K562 (cell line): ENCODE data around the gene MIF. TPM values are rescaled to one million over a fixed set of nuclear protein-coding genes. Genes with fewer than 3 reads are reported as not detected.
"Not testable (repeated sequence)": the region's sequence is repeated elsewhere in the genome, so short reads cannot be mapped to it uniquely, and the experiment has no call there.

Source experiments
- ATAC-seq: fragments of 200-7000 bp; cut with Tn5 transposase; 3 replicates; pipeline ENCODE4 v1.9.1; 2020; ENCODE audit warnings: moderate library complexity
- BruUV-seq: library from RNA; stranded (reverse); fragments of 400-500 nt; replicated peaks from 2 replicates; lab custom pipeline; 2021; lab: Mats Ljungman, UMichigan
- CTCF ChIA-PET: fragments of 300-600 bp; formaldehyde crosslinking; extraction: SDS; loops from one replicate; lab custom pipeline; 2021; ENCODE audit warnings: low intra/inter-chr PET ratio; lab: Yijun Ruan, JAX
- POLR2A ChIA-PET: fragments of 300-600, 350-650 bp; sonication (Branson Sonifier 250); formaldehyde crosslinking; extraction: SDS; loops from one replicate; lab custom pipeline; 2021; ENCODE audit warnings: antibody characterized with exemption, inconsistent platforms; lab: Yijun Ruan, JAX
- DNase-seq, 4 experiments: peaks; one replicate each; pipeline versions ENCODE4 v3.0.0 to v3.0.0-alpha.2; 2011 to 2018; ENCODE audit warnings: low spot score in 3 of 4, mixed read lengths in 3 of 4; ENCODE audit errors: extremely low read depth in 1 of 4
- FAIRE-seq: peaks from 2 replicates; lab custom pipeline; 2011; peaks lifted over from hg19 to GRCh38; lab: Jason Lieb, UNC
- H2AFZ ChIP-seq: 2 replicates; pipeline ENCODE4 v1.6.0; 2011; ENCODE audit warnings: low read depth, low read length, control low read depth, inconsistent platforms
- H3K27ac ChIP-seq: fragments of 200-600 bp; 3 replicates; pipeline ENCODE4 v1.8.0; 2011; ENCODE audit warnings: low read depth, mild to moderate bottlenecking, control low read depth, inconsistent platforms, low read length, moderate library complexity, mixed read lengths; ENCODE audit errors: extremely low read depth
- H3K27me3 ChIP-seq, 2 experiments: fragments of 300-600 bp in 1 of 2; 2 replicates in 1 of 2; 3 replicates in 1 of 2; pipeline versions ENCODE4 v1.6.0 to v1.8.0; 2011; ENCODE audit warnings: inconsistent platforms in 2 of 2, low read length in 2 of 2, mild to moderate bottlenecking in 1 of 2, mixed read lengths in 1 of 2, moderate library complexity in 1 of 2; ENCODE audit not compliant: control insufficient read depth in 2 of 2, insufficient read depth in 2 of 2
- H3K36me3 ChIP-seq: fragments of 300-600 bp; 3 replicates; pipeline ENCODE4 v1.8.0; 2011; ENCODE audit warnings: mild to moderate bottlenecking, low read length, inconsistent platforms; ENCODE audit not compliant: control insufficient read depth, insufficient read depth
- H3K4me1 ChIP-seq, 2 experiments: fragments of 200-600 bp in 1 of 2; replicated peaks in 1 of 2; 2 replicates in 1 of 2; 3 replicates in 1 of 2; pipeline versions ENCODE4 v1.5.1 to v1.8.0; 2011; ENCODE audit warnings: inconsistent platforms in 2 of 2, low read length in 2 of 2, mild to moderate bottlenecking in 1 of 2, mixed read lengths in 1 of 2, moderate library complexity in 1 of 2; ENCODE audit not compliant: control insufficient read depth in 2 of 2, insufficient read depth in 2 of 2
- H3K4me2 ChIP-seq: 2 replicates; pipeline ENCODE4 v1.6.1; 2011; ENCODE audit warnings: low read length, control low read depth, inconsistent platforms, mixed read lengths; ENCODE audit not compliant: insufficient read depth
- H3K4me3 ChIP-seq: fragments of 200-600 bp; sonication (generic), shearing (Covaris generic); 2 replicates; pipeline ENCODE4 v1.5.1; 2016; ENCODE audit warnings: control low read depth, inconsistent platforms
- H3K79me2 ChIP-seq: fragments of 200-600 bp; 3 replicates; pipeline ENCODE4 v1.8.0; 2011; ENCODE audit warnings: low read length, inconsistent platforms; ENCODE audit not compliant: control insufficient read depth, insufficient read depth
- H3K9ac ChIP-seq, 2 experiments: 2 replicates each; pipeline versions ENCODE4 v1.6.0 to v1.6.1; 2011; ENCODE audit warnings: low read depth in 2 of 2, low read length in 2 of 2, control low read depth in 1 of 2, inconsistent platforms in 1 of 2, mild to moderate bottlenecking in 1 of 2, mixed read lengths in 1 of 2; ENCODE audit not compliant: insufficient read depth in 1 of 2
- H3K9me1 ChIP-seq: one replicate; pipeline ENCODE4 v1.6.0; 2011; ENCODE audit warnings: inconsistent platforms, mild to moderate bottlenecking, low read length, moderate library complexity; ENCODE audit not compliant: control insufficient read depth, insufficient read depth
- H3K9me3 ChIP-seq: replicated peaks from 2 replicates; pipeline ENCODE4 v1.5.1; 2011; ENCODE audit warnings: low read depth, low read length, inconsistent platforms; ENCODE audit not compliant: control insufficient read depth, insufficient read depth
- H4K20me1 ChIP-seq: replicated peaks from 2 replicates; pipeline ENCODE4 v1.6.1; 2011; ENCODE audit warnings: low read length, inconsistent platforms, mixed read lengths; ENCODE audit not compliant: control insufficient read depth, insufficient read depth
- ASH1L ChIP-seq: fragments of 450-650 bp; IDR thresholded peaks from 2 replicates; pipeline ENCODE4 v1.6.1; 2018; ENCODE audit warnings: borderline replicate concordance, mild to moderate bottlenecking, low read depth; ENCODE audit not compliant: partially characterized antibody
- CREB3L1 ChIP-seq: fragments of 450-650 bp; IDR thresholded peaks from 2 replicates; pipeline ENCODE4 v1.6.1; 2014; ENCODE audit warnings: low read depth, mild to moderate bottlenecking, moderate library complexity, borderline replicate concordance
- DDX20 ChIP-seq: fragments of 450-650 bp; IDR thresholded peaks from 2 replicates; pipeline ENCODE4 v1.6.1; 2016; ENCODE audit warnings: missing genetic modification characterization, low read depth, mild to moderate bottlenecking, missing compliant biosample characterization, moderate library complexity
- HDAC6 ChIP-seq: IDR thresholded peaks from 2 replicates; pipeline ENCODE4 v1.6.1; 2012; ENCODE audit warnings: low read depth, mild to moderate bottlenecking, control low read depth, inconsistent platforms, low read length, moderate library complexity
- KAT8 ChIP-seq: fragments of 450-650 bp; IDR thresholded peaks from 2 replicates; pipeline ENCODE4 v1.6.1; 2016; ENCODE audit warnings: low read depth, mild to moderate bottlenecking
- SRSF9 ChIP-seq: fragments of 200-400 bp; formaldehyde crosslinking; IDR thresholded peaks from 2 replicates; pipeline ENCODE4 v1.6.1; 2017; ENCODE audit warnings: low read depth, low read length, borderline replicate concordance
- TCF3 ChIP-seq: sonication (generic); formaldehyde crosslinking; IDR thresholded peaks from 2 replicates; pipeline ENCODE4 v1.4.0; 2020; ENCODE audit warnings: mild to moderate bottlenecking, missing genetic modification reagents
- ZNF165 ChIP-seq: fragments of 250-450 bp; sonication (Bioruptor Pico); IDR thresholded peaks from 2 replicates; pipeline ENCODE4 v1.4.0; 2020; ENCODE audit warnings: borderline replicate concordance
- ZNF184 ChIP-seq: sonication (generic); formaldehyde crosslinking; IDR thresholded peaks from 2 replicates; pipeline ENCODE4 v1.5.0; 2020; ENCODE audit warnings: missing genetic modification reagents
- ZNF224 ChIP-seq: sonication (generic); formaldehyde crosslinking; IDR thresholded peaks from 2 replicates; pipeline ENCODE4 v1.8.0; 2022; ENCODE audit warnings: mild to moderate bottlenecking, missing genetic modification reagents
- ZSCAN29 ChIP-seq: fragments of 450-650 bp; IDR thresholded peaks from 2 replicates; pipeline ENCODE4 v1.6.1; 2017
- ZSCAN32 ChIP-seq: fragments of 450-650 bp; formaldehyde crosslinking; IDR thresholded peaks from 2 replicates; pipeline ENCODE4 v1.4.0; 2020; ENCODE audit warnings: mild to moderate bottlenecking, moderate library complexity
- WGBS: fragments of 100-300 bp; shearing (Covaris generic); methylation state at CpG from one replicate; pipeline ENCODE4 v1.1.6; 2016; ENCODE audit warnings: low coverage, mixed read lengths; ENCODE audit not compliant: insufficient coverage; ENCODE audit errors: missing lambda C conversion rate; 5-methylcytosine and 5-hydroxymethylcytosine counted together
- in situ Hi-C: fragments of 300-500 bp; cut with MboI; formaldehyde crosslinking; loops from 4 replicates; pipeline ENCODE4 v1.15.0; 2018; ENCODE audit warnings: inconsistent platforms, mixed read lengths
- intact Hi-C: fragments of 100-400 bp; cut with micrococcal nuclease; formaldehyde crosslinking; loops from 2 replicates; pipeline ENCODE4 v1.14.2; 2022
- polyA plus RNA-seq, 8 experiments: library from polyadenylated mRNA; depleted of rRNA in 4 of 8; stranded (reverse) in 5 of 8; unstranded in 3 of 8; fragments of >200 nt; fragmentation: Nextera tagmentation in 2 of 8; fragmentation: Illumina TruSeq in 1 of 8; extraction: Ambion mirVana in 2 of 8; extraction: Trizol in 1 of 8; gene quantifications; 2 replicates each; pipeline versions ENCODE4 v1.2.1 to v1.2.3, GENCODE V29; 2011 to 2014; ENCODE audit warnings: inconsistent platforms in 1 of 8, missing spikeins in 1 of 8
- total RNA-seq, 7 experiments: library from RNA; depleted of rRNA in 6 of 7; stranded (reverse); fragments of >200 nt in 6 of 7; fragmentation: Illumina TruSeq in 2 of 7; extraction: Trizol in 2 of 7; gene quantifications; 2 replicates each; pipeline versions ENCODE4 v1.2.1 to v1.2.3, GENCODE V29; 2011 to 2021; ENCODE audit warnings: low replicate concordance in 1 of 7

Gene MIF
- total and polyA plus RNA-seq, 9 of the 15 experiments (the other 6 are each of a cell fraction or from before 2014, with no cell fraction given) = 7.4 to 666 (median 193) TPM

- H3K4me3 ChIP-seq = no peak overlapping the region
- WGBS = 93% methylated on average over 4 of the region's 4 CpGs
- intact Hi-C loops (no loop called here), in situ Hi-C loops (no loop called here)
- no peaks in the 10 kb centered on the region for H3K27me3 ChIP-seq
- no peaks in the 10 kb centered on the region for H3K9me3 ChIP-seq
- POLR2A ChIA-PET = interaction anchor here (0.6 kb wide), 1 partner anchor 12 kb away, joined by 3 read pairs; the partner anchor contains the start of gene MIF
- H2AFZ ChIP-seq = no peak overlapping the region
- no peaks in the 10 kb centered on the region for H3K79me2 ChIP-seq
- peaks cover 4 to 6% of the 10 kb centered on the region in 2 experiments for H3K4me1 ChIP-seq
- 0 out of 4 replicates have a peak overlapping the region, but pooled peaks of 1 of the 2 experiments have one; percentile 35 for H3K9ac ChIP-seq
- H4K20me1 ChIP-seq = no peaks in the 10 kb centered on the region
- H3K4me2 ChIP-seq = no peak overlapping the region
- DNase-seq (no peak), FAIRE-seq (no peak), ATAC-seq (no peak)
- TF ChIP-seq ZSCAN29 = no peak
- TF ChIP-seq ZNF165 (CRISPR knock-in tag) = no peak
- TF ChIP-seq TCF3 (CRISPR knock-in tag) = no peak
- TF ChIP-seq HDAC6 = no peak
- no peak for TF ChIP-seq KAT8
- TF ChIP-seq DDX20 = no peak
- TF ChIP-seq ZNF224 (CRISPR knock-in tag) = no peak
- no peak for TF ChIP-seq ASH1L
- no peak for TF ChIP-seq ZSCAN32 (CRISPR knock-in tag)
- no peak for TF ChIP-seq ZNF184 (CRISPR knock-in tag)
- no peak for TF ChIP-seq CREB3L1
- TF ChIP-seq SRSF9 = no peak
- H3K36me3 ChIP-seq = no peaks in the 10 kb centered on the region
- H3K27ac ChIP-seq = no peak overlapping the region
- CTCF ChIA-PET = no interaction called here
- BruUV-seq = no TSS peak
- H3K9me1 ChIP-seq = no peaks in the 10 kb centered on the region
These were observed 12.5 kb downstream of the MIF start for GRCh38 chr22:23906641-23907040.

- H3K9me3 ChIP-seq, FAIRE-seq, DNase-seq, H3K9ac ChIP-seq, H3K4me2 ChIP-seq, POLR2A ChIA-PET, H2AFZ ChIP-seq, H3K9me1 ChIP-seq, H3K36me3 ChIP-seq, H3K27me3 ChIP-seq, H3K4me1 ChIP-seq, H3K27ac ChIP-seq, H4K20me1 ChIP-seq, CTCF ChIA-PET, ATAC-seq, intact Hi-C loops, in situ Hi-C loops, H3K79me2 ChIP-seq, H3K4me3 ChIP-seq, BruUV-seq: not testable (repeated sequence)
- WGBS = 89% methylated on average over 3 of the region's 10 CpGs
These were observed 13.2 kb downstream of the MIF start for GRCh38 chr22:23907423-23907822.
